Spleen (tissue), 10 donors: ENCODE results near the gene HSPA4L. TPM values are rescaled to one million over a fixed set of nuclear protein-coding genes. Genes with fewer than 3 reads are reported as not detected.

Experiments used
- polyA plus RNA-seq, 3 donors: library from polyadenylated mRNA; stranded (reverse); fragments of 200-250 nt; gene quantifications; one replicate each; pipeline ENCODE4 v1.2.1, GENCODE V29; 2013
- total RNA-seq, 7 donors: library from RNA; depleted of rRNA in 3 of 7; stranded (reverse); fragments of >200 nt in 3 of 7; fragmentation: NEBNext Ultra II Directional in 4 of 7; extraction: Animal tissue kit (Norgen Biotek cat#: 25700) in 4 of 7; gene quantifications; one replicate each; pipeline versions ENCODE4 v1.1.0 to v1.2.1, GENCODE V29; 2016 to 2021
- donor health status: healthy with polysubstance abuse.
- donor health status: DM: no; HTN: no; CAD: no; lungs with moderate emphysema.
- donor health status: DM: no; HTN: no; CAD: no.
- donor health status: Bipolar disorder and iron deficiency.
- donor health status: healthy.
- donor health status: DM: no; HTN: no; CAD: no.
- donor health status: DM: yes; HTN: yes; CAD: no.

HSPA4L gene
- total and polyA plus RNA-seq, 10 donors: 0.13 to 4.1 (median 2.5) TPM

Other genes starting within 250 kb of the HSPA4L start
- 1 to 10 TPM; 3.0 to 9.1 (median 4.8) TPM for gene INTU, start 149.4 kb upstream of the HSPA4L start, total RNA-seq
- 1 to 10 TPM in 2 of 3 donors, under 1 TPM in 1; 0.85 to 2.2 (median 1.8) TPM for gene INTU, start 149.4 kb upstream of the HSPA4L start, polyA plus RNA-seq
- not detected for gene SLC25A31, start 51.9 kb upstream of the HSPA4L start, total RNA-seq
- under 1 TPM in 1 of 3 donors, not detected in 2; 0.07 TPM for gene SLC25A31, start 51.9 kb upstream of the HSPA4L start, polyA plus RNA-seq
- gene PLK4, start 98.6 kb downstream of the HSPA4L start, total RNA-seq: 10 to 100 TPM in 1 of 7 donors, 1 to 10 TPM in 6; 2.3 to 10.4 (median 5.1) TPM
- 1 to 10 TPM; 1.9 to 4.0 (median 2.8) TPM for gene PLK4, start 98.6 kb downstream of the HSPA4L start, polyA plus RNA-seq
- 10 to 100 TPM; 24.2 to 42.5 (median 37.0) TPM for gene MFSD8, start 182.9 kb downstream of the HSPA4L start, total RNA-seq
- gene MFSD8, start 182.9 kb downstream of the HSPA4L start, polyA plus RNA-seq: 10 to 100 TPM; 13.9 to 19.3 (median 14.4) TPM
- 10 to 100 TPM; 12.9 to 18.4 (median 17.1) TPM for gene ABHD18, start 183.1 kb downstream of the HSPA4L start, total RNA-seq
- gene ABHD18, start 183.1 kb downstream of the HSPA4L start, polyA plus RNA-seq: 1 to 10 TPM; 3.1 to 4.0 (median 4.0) TPM